Activated naive CD8-positive, alpha-beta T cell treated with anti-CD3 and anti-CD28 coated beads, Interleukin-2, amount 50 U/mL, for 16 hours (primary cell): Measurements from ENCODE around the gene NSUN2.
A peak's percentile ranks its signal among the peaks of the same experiment; 100 is the strongest.
"Not testable (repeated sequence)": the region's sequence is repeated elsewhere in the genome, so short reads cannot be mapped to it uniquely, and the experiment has no call there.

Experiments
- DNase-seq: peaks from one replicate; pipeline ENCODE4 v3.0.0-alpha.2; 2020; ENCODE audit warnings: low read depth, low spot score

The NSUN2 gene

GRCh38 chr5:6632888-6633468 lies at the start of gene NSUN2, which contains the start of gene SRD5A1:
NSUN2 (minus strand) TSS chr5:6633044; CDS start chr5:6632979, 65 bp downstream.
SRD5A1 (plus strand) TSS chr5:6633440; CDS start chr5:6633577, 137 bp downstream.
- peak; percentile 76 for DNase-seq

- DNase-seq = no peak
Observed at GRCh38 chr5:6682239-6682638, 49.4 kb upstream of the NSUN2 start.

- DNase-seq = no peak
Observed at GRCh38 chr5:6681682-6682081, 48.8 kb upstream of the NSUN2 start.

GRCh38 chr5:6680922-6681321 lies 48.1 kb upstream of the NSUN2 start:
- no peak for DNase-seq

GRCh38 chr5:6678385-6678784 lies 45.5 kb upstream of the NSUN2 start:
- DNase-seq = no peak

GRCh38 chr5:6676702-6677101 lies 43.9 kb upstream of the NSUN2 start:
- no peak for DNase-seq

- no peak for DNase-seq
Observed at GRCh38 chr5:6675784-6676491, 43.1 kb upstream of the NSUN2 start.

- no peak for DNase-seq
Observed at GRCh38 chr5:6674886-6675285, 42.0 kb upstream of the NSUN2 start.

- no peak for DNase-seq
Observed at GRCh38 chr5:6674421-6674820, 41.6 kb upstream of the NSUN2 start.

GRCh38 chr5:6673963-6674362 lies 41.1 kb upstream of the NSUN2 start:
- no peak for DNase-seq

GRCh38 chr5:6673031-6673430 lies 40.2 kb upstream of the NSUN2 start:
- DNase-seq = no peak

GRCh38 chr5:6668717-6669116 lies 35.9 kb upstream of the NSUN2 start:
- not testable (repeated sequence) for DNase-seq

- no peak for DNase-seq
Observed at GRCh38 chr5:6667648-6668047, 34.8 kb upstream of the NSUN2 start.

- no peak for DNase-seq
Observed at GRCh38 chr5:6666762-6667161, 33.9 kb upstream of the NSUN2 start.

- no peak for DNase-seq
Observed at GRCh38 chr5:6660688-6661087, 27.8 kb upstream of the NSUN2 start.

- DNase-seq = no peak
Observed at GRCh38 chr5:6659941-6660684, 27.3 kb upstream of the NSUN2 start.

- DNase-seq = no peak
Observed at GRCh38 chr5:6656680-6657079, 23.8 kb upstream of the NSUN2 start.

- DNase-seq = no peak
Observed at GRCh38 chr5:6655432-6655831, 22.6 kb upstream of the NSUN2 start.

- no peak for DNase-seq
Observed at GRCh38 chr5:6652025-6652424, 19.2 kb upstream of the NSUN2 start.

- DNase-seq = no peak
Observed at GRCh38 chr5:6649681-6650080, 16.8 kb upstream of the NSUN2 start.

- DNase-seq = no peak
Observed at GRCh38 chr5:6649186-6649585, 16.3 kb upstream of the NSUN2 start.

GRCh38 chr5:6645571-6646362 lies 12.9 kb upstream of the NSUN2 start:
- DNase-seq = not testable (repeated sequence)
